Right lobe of liver (tissue), 4 donors: ENCODE results near the gene STBD1.

Source experiments
- CTCF ChIP-seq, 4 donors: fragments of 200-600 bp in 3 of 4; fragments of 450-650 bp in 1 of 4; IDR thresholded peaks; one replicate each; pipeline versions ENCODE4 v1.5.1 to v1.8.0; 2016 to 2022; ENCODE audit warnings: antibody characterized with exemption in 4 of 4, mild to moderate bottlenecking in 2 of 4
- POLR2A ChIP-seq: fragments of 450-650 bp; IDR thresholded peaks from one replicate; pipeline ENCODE4 v1.6.1; 2017; ENCODE audit warnings: antibody characterized with exemption, mild to moderate bottlenecking
- donor health status: DM: no; HTN: no; CAD: no.
- donor health status: DM: no; HTN: no; CAD: no.
- donor health status: DM: no; HTN: yes; CAD: no.

- no peak for TF ChIP-seq CTCF (IDR thresholded peaks at IDR 0.05)
- peak; percentile 30 for TF ChIP-seq POLR2A
Observed at GRCh38 chr4:76278583-76278982, 27.9 kb upstream of the STBD1 start.
